ENCODE data around the gene ABHD8.
A peak's percentile ranks its signal among the peaks of the same experiment; 100 is the strongest.

ABHD8 gene, protein sequence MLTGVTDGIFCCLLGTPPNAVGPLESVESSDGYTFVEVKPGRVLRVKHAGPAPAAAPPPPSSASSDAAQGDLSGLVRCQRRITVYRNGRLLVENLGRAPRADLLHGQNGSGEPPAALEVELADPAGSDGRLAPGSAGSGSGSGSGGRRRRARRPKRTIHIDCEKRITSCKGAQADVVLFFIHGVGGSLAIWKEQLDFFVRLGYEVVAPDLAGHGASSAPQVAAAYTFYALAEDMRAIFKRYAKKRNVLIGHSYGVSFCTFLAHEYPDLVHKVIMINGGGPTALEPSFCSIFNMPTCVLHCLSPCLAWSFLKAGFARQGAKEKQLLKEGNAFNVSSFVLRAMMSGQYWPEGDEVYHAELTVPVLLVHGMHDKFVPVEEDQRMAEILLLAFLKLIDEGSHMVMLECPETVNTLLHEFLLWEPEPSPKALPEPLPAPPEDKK

DNA sequence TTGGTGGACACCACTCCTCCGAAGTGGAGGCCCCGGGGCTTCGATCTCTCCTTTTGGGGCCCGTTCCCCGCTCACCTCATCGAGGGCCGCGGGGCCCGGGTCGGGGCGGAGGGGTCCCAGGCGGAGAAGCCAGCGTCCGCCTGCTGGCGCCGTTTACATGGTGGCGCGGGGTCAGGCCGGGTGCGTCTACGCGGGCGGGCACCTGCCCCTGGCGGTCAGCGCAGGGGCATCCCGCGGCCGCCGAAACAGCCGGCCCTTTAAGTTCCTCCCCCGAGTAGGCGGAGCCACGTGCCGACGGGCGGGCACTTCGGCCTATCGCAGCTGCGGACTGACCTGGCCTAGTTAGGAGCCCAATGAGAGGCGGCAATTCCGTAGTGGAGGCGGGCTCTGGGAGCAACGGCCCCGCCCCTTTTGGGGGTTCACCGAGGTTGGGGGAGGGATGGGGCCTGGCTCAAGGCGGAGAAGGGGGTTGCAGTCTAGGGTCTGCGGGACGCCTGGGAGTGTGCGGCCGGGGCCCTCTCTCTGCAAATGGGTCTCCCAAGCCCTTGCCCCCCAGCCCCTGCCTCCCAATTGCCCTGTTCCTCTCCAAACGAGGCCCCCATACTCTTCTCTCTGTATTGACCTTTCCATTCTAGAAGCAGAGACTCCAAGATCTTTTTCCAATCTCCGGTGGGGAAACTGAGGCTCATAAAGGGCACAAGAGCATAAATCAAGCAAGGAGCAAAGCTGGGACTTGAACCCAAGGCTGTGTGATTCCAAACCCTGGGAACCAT lies at the start of gene ABHD8:
ABHD8 (minus strand) TSS at position 259 of the 773 bp plus-strand sequence. CDS start 1,809 bp downstream, outside the sequence.
- DNase-seq (ENCODE audit: low spot score) (peak; percentile 91), FAIRE-seq (no peak)

DNA sequence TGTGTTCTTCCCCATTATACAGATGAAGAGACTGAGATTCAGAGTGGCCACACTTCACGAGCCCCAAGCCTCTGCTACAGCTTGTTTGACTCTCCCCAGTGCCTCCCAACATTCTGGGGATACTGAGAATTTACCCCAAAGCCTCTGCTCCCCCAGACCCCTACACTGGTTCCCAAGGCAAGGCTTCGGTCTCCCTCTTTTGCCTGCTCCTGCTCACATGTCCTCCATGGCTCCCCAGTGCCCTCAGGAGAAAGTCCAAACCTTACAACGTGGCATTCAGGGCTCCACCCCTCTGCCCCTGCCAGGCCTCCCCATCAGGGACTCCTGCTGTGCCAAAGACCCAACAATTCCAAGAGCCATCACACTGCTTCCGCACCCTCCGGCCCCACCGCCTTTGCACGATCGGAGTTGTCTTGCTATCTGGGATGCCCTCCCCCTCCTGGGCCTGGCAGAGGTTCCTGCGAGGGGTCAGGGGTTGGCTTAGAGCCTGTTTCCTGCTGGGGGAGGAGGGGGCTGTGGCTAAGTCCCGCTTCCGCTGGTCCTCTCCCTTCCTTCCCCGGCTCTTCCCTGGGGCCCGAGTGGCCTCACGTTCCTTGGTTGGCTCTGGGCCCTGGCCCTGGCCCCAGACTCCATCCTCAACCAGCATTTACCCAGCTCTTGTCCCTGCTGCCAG lies 49.5 kb upstream of the ABHD8 start:
- DNase-seq (ENCODE audit: low spot score) (no peak), FAIRE-seq (no peak)

DNA sequence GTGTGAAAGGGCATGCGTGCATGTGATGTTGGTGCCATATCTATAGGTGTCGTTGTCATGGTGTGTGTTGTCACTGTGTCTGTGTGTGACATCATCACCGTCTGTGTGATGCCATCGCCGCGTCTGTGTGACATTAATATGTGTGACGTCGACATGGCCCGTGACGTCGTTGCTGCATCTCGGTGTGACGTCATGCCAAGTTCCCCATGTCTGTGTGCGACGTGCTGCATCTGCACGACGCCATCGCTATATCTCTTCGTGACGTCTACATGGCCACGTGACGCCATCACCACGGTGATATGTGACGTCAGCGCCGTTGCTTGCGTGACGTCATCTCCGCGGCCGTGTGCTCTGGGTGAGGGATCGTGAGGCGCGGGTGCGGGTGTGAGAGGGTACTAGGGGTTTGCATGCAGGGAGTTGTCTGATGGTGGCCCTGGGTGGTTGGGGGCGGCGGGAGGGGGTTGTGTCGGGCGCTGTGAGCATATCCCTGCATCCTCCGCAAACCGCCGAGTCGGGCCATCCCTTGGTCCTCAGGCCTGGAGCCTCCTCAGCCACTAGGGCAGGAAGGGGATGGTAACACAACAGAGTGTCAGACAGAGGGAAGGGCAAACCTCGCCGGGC lies 48.7 kb upstream of the ABHD8 start:
- FAIRE-seq = no peak
- no peak for DNase-seq (ENCODE audit: low spot score)

DNA sequence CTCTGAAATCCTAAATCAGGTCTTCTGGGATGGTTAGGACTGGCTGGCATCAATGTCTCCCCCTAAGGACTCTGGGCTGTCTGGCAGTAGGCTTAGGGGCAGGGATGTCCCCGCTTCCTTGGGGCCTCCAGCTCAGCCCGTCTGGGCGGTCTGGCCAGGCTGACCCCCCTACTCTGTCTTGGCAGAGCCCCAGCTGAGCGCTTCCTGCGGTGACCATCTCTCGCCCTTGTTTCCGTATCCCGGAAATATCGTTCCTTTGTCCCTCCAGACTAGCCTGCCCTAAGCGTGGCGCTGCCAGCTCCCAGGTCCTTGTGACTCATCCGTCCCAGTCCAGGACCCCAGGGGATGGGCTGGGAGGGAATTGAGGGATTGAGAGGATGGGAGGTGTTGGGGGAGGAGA lies 45.5 kb upstream of the ABHD8 start:
- DNase-seq (ENCODE audit: low spot score) (peak; percentile 69), FAIRE-seq (no peak)

DNA sequence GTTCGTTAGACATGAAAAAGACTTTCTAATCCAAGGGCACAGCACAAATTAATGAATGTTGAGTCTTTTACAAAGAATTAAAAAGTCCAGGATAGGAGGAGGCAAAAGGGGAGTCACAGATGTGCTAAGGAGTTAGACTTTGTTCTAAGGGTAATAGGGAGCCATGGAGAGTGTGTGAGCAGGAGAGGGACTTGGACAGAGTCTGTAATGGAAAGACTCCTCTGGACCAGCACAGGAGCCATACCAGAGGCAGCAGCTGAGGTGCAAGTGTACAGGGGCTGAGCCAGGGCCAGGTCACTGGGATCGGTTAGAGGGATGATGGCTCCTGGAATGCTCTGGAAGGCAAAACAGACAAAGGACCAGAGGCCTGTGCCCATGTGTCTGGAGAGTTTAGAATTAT lies 44.7 kb upstream of the ABHD8 start:
- no peak for DNase-seq (ENCODE audit: low spot score)
- no peak for FAIRE-seq

DNA sequence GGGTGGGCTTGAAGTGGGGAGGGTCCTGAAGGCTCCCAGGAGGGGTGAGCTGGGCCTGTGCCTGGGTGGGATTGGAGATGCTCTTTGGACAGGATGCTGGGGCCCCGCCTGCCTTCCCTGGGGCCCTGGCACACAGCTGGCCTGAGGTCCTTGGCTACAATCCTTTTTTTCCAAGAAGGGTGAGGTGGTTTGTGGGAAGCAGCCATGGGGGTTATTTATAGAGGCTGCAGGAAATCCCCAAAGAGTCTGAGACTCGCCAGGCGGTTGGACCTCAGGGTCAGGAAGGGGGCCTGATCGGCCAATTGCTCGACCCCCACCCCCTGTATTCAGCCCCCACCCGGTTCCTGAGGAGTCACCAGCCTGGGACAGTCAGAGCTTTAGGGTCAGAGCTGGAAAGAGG lies 44.1 kb upstream of the ABHD8 start:
- FAIRE-seq (no peak), DNase-seq (ENCODE audit: low spot score) (no peak)

DNA sequence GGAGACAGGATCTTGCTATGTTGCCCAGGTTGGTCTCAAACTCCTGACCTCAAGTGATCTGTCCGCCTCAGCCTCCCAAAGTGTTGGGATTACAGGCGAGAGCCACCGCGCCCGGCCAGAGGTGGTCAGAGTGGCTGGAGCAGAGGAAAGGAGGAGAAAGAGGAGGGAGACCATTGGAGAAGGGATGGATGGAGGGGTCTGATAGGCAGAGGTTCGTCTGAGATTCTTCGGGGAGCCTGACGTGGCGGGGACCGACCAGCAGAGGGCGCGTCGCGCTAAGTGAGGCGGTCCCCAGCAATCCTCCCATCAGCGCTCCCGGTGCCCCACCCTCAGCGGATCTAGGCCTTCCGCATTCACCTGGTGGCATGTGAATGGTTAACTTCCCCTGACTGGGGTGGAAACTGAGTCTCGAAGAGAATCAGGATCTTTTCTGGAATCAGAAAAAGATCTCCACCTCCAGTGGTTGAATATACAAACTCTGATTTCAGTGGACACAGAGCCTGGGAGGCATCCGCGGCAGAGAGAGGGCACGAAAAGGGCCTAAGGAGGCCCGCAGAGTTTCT lies 43.0 kb upstream of the ABHD8 start:
- FAIRE-seq (no peak), DNase-seq (ENCODE audit: low spot score) (peak; percentile 74)

DNA sequence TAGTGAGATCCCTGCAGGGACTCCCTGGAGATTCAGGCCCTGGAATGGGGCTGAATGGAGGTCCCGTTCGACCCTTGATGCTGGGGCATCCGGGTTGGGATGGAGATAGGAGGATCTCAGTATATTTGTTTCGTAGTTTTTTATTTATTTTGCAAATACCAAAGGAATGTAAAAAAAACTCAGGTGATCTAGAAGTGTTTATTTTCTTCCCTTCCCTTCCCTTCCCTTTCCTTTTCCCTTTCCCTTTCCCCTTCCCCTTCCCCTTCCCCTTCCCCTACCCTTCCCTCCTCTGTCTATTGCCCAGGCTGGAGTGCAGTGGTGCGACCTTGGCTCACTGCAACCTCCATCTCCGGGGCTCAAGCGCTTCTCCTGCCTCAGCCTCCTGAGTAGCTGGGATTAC lies 38.6 kb upstream of the ABHD8 start:
- no peak for FAIRE-seq

DNA sequence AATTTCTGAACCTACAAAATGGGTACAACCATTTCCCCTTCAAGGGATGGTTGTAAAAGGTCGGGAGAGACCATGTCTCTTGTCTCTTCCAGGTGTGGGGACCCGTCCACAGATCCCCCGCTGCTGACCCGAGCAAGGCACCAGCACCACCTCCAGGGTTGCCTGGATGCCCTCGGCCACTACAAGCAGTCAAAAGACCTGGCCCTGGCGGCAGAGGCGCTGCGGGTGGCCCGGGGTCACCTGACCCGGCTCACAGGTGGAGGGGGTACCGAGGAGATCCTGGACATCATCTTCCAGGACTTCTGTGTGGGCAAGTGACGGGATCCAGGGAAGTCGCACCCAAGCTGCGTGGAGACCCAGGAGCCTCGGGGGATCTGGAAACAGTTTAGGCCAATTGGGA lies 38.2 kb upstream of the ABHD8 start:
- no peak for DNase-seq (ENCODE audit: low spot score)
- no peak for FAIRE-seq

More for the DNA sequence above, 38.6 kb upstream of the ABHD8 start:
- DNase-seq (ENCODE audit: low spot score) = no peak

DNA sequence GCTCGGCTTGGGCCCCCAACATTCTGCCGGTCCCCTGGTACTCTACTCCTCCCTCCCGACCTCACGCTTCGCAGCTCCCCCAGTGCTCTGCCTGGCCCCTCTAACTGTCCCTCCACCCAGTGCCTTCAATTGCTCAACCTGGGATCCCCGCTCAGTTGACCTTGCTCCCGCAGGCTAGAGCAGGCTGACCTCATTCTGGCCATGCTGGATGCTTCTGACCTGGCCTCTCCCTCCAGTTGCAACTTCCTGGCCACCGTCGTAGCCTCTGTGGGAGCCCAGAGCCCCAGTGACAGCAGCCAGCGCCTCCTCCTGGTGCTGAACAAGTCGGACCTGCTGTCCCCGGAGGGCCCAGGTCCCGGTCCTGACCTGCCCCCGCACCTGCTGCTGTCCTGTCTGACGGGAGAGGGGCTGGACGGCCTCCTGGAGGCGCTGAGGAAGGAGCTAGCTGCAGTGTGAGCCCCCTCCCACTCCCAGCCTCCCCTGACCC lies 37.7 kb upstream of the ABHD8 start:
- FAIRE-seq (no peak), DNase-seq (ENCODE audit: low spot score) (no peak)

DNA sequence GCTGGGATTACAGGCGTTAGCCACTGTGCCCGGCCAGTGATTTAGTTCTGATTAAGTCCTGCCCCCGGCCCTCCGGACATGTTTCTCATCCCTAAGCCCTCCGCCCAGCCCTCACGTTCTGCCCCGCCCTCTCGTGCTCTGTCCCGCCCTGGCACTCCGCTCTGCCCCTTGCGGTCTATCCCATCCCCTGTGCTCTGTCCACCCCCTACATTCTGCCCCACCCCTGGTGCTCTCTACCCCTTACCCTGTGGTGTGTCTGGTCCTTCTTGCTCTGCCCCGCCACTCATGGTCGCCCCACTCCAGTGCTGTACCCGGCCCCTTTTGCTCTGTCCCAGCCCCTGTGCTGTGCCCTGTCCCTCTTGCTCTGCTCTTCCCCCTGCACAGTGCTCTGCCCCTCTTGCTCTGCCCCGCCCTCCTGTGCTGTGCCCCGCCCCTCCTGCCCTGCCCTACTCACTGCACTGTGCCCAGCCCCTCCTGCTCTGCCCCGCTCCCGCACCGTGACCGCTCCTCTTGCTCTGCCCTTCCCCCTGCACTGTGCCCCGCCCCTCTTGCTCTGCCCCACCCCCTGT lies 37.2 kb upstream of the ABHD8 start:
- DNase-seq (ENCODE audit: low spot score) = no peak
- FAIRE-seq = no peak

DNA sequence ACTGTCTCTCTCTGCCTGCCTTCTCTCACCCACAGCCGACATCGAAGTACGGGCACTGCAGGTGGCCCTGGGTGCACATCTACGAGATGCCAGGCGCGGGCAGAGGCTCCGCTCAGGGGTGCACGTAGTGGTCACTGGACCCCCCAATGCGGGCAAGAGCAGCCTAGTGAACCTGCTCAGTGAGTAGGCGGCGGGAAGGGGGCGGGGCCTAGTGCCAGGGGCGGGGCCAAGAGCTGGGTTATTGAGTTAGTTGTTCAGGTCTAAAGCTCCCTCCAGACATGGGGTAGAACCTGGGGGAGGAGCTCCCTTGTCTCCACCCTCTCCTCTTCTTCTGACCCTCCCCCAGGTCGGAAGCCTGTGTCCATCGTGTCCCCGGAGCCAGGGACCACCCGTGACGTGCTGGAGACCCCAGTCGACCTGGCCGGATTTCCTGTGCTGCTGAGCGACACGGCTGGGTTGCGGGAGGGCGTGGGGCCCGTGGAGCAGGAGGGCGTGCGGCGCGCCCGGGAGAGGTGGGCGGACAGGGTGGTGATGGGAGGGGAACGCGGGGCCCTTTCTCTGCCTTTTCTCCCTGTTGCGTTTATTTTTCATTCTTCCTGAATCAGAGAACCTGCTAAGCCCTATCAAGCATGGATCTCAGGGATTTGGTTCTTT lies 36.0 kb upstream of the ABHD8 start:
- FAIRE-seq (no peak), DNase-seq (ENCODE audit: low spot score) (no peak)

DNA sequence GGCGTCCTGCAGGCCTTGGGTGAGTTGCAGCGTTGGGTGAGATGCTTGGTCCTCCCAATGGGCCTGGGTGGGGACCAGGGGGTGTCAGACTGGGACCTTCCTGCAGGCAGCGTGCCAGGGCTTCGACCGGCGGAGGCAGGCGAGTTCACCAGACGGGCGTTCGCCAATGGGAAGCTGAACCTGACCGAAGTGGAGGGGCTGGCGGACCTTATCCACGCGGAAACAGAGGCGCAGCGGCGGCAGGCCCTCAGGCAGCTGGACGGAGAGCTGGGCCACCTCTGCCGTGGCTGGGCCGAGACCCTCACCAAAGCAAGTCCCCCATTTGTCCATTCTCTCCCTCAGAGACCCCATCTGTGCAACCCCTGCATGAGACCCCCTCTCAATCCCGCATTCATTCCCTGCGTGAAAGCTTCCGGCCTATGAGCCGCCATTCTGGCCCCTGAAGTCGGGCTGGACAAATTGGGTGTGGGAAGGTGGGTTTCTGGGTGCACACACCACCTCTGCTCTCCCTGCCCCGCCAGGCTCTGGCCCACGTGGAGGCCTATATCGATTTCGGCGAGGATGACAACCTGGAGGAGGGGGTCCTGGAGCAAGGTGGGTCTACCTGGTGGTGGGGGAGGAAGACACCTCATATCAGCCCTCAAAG lies 35.3 kb upstream of the ABHD8 start:
- DNase-seq (ENCODE audit: low spot score) (no peak), FAIRE-seq (no peak)

DNA sequence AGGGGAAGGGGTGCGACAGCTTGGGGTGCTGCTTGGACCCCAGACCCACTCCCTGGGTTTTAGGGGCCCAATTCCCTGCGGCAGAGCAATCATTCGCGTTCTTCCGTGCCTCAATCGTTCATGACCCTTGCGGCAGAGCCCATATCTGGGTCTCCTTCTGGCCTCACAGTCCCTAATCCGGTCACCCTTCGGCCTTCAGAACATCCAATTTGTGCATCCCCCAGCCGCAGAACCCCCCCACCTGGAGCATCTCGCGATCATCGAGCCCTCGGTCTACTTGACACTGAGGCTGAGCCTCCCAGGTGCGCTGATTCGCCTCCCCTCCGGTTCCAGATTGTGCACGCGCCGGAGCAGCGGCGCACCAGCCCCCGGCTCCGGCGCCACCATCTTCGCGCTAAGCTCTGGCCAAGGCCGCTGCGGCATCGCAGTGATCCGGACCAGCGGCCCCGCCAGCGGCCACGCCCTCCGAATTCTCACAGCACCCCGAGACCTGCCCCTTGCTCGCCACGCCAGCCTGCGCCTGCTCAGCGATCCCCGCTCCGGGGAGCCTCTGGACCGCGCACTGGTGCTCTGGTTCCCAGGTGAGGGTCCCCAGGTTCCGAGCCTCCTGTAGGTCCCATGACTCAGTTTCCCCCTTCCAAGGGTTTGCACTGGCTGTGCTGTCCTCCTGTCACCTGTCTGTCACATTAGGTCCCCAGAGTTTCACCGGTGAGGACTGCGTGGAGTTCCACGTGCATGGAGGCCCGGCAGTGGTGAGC lies 34.6 kb upstream of the ABHD8 start:
- DNase-seq (ENCODE audit: low spot score) = no peak
- no peak for FAIRE-seq

DNA sequence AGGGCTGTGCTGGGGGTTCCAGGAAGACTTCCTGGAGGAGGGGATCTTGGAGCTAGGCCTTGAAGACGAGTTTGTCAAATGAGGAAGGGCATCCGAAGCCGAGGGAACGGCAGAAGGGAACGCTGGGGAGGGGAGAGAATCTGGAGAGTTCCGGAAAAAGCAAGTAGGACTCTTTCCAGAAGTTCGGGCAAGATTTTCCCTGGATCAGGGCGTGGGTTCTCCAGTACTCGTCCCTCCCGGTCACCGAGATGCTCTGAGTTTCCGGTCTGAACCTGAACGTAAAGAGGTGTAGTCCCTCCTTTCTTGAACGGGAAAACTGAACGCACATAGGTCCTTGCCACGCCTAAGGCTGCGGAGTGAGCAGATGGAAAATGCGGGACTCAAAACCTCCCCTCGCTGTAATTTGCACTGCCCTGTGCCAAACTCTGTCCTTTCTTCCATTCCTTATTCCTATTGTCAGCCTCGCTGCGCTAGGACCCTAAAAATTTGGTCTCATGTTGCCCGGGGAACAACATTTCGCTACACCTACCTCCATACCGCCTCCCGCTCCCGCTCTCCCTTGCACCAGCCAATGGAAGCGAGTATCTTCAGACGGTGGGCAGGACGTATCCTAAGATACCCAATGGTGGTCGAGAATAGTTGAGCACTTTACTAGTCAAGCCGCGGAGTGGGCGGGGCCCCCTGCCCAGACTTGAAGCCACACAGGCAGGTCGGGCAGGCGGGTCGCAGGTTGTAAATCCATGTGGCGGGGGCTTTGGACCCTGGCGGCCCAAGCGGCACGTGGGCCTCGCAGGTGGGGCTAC lies 33.8 kb upstream of the ABHD8 start, which contains the start of gene GTPBP3:
GTPBP3 (plus strand) TSS at position 682 of the 803 bp plus-strand sequence; CDS start at position 741, 59 bp downstream.
- DNase-seq (ENCODE audit: low spot score) (peak; percentile 91), FAIRE-seq (peak; percentile 78)

DNA sequence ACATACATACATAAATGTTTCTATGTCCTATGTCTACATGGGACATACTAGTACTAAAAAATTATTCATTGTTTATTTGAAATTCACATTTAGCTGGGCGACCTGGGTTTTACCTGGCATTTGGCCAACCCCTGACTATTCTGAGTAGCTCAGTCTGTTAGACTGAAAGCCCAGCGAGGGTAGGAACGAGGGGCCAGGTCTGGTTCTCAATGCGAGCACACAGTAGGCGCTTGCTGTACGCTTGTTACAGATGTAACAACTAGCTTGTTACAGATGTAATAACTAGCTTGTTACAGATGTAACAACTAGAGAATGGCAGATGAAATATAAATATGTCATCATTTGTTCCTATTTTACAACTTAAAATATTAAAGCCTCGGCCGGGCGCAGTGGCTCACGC lies 32.4 kb upstream of the ABHD8 start:
- no peak for DNase-seq (ENCODE audit: low spot score)
- FAIRE-seq = no peak

DNA sequence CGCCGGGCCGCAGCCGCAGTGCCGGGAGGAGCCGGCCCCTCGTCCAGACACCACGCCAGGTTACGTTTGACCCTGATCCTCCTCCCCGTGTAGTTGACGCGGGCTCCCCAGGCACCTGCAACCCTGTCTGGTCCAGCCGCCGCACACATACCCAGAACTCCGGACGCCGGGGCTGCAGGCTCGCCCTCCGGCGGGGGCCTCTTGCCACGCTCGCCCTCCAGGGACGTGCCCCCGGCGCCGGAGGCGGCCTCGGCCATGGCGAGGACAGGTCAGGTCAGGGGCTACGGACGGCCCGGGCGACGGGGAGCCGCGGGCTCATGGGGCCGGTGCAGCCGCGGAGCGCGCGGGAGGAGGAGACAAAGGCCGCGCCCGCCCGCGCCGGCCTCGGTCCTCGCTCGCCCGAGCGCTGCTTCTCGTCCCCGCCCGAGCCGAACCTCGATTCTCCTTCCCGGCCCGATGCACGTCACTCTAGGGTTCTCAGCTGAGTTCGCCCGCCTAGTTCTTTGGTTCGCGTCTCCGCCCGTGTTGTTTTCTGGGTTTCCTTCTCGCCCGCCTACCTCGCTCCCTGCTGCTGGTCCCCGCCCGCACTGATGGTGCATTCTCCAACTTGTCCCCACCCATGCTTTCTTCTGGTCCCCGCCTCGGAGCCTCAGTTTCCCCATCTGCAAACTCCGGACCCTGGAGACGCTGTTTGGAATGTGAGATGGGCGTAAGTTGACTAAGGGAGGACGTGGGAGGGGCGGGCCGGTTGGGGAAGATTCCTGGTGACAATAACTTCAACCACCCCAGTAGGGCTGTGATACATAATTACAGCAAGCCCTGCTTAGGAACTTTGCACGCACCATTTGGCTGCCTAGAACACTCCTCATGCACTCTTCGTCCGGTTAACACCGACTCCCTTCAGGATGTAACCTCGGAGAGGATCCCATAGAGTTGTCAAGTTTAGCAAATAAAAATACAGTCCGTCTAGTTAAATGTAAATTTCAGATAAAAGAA lies 31.5 kb upstream of the ABHD8 start, which contains the start of gene ANO8:
ANO8 (minus strand) TSS at position 442 of the 996 bp plus-strand sequence; CDS start at position 257, 185 bp downstream.
- FAIRE-seq (peak; percentile 5), DNase-seq (ENCODE audit: low spot score) (peak; percentile 83)
